ENCODE measurements around the gene STRC. TPM values are rescaled to one million over a fixed set of nuclear protein-coding genes. Genes with fewer than 3 reads are reported as not detected.
A peak's percentile ranks its signal among the peaks of the same experiment; 100 is the strongest.
"Not testable (repeated sequence)": the region's sequence is repeated elsewhere in the genome, so short reads cannot be mapped to it uniquely, and the experiment has no call there.

The STRC gene
- polyA plus RNA-seq (2012; ENCODE audit: insufficient read depth, insufficient read length, low read depth), result 1.7 TPM

DNA sequence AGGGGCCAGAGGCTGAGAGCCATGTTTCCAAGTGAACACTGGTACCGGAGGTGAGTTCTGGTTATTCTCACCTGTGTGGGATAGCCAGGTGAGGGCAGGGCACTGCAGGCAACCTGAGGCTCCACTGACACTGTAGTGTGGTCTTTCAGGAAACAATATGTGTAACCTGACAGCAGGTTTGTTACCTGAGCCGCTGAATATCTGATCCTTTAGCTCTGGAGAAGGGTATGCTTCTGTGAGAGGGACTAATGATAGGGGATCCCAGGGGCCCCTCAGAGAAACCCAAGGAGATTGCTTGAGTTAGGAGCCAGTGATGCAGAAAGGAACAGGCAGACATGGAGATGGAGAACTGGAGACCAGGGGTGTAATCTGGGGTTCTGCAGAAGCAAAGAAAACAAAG is at the start of gene STRC:
Gene STRC, minus strand, starts transcription at position 101 of the 400 bp plus-strand sequence. Its CDS starts 78 bp downstream, at position 23.
- not testable (repeated sequence) for H3K36me3 ChIP-seq, DNase-seq, H3K27me3 ChIP-seq

DNA sequence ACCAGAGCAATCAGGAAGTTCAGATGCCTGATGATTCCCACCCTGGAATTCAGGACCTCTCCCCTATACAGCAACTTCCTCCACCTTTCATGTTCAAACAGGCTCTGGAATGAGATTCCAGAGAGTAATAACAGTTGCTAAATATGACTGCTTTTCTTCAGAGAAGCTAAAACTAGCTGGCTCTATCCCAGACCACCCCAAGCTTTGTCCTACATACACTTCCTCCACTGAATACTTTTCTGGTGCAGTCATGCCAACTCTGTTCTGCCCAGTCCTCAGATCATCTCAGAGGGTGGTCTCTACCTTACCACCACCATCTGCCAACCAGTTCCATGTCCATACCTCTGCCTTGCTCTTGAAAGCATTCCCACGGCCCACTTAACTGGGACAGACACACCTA is 47.6 kb upstream of the STRC start:
- not testable (repeated sequence) for H3K4me1 ChIP-seq; DNase-seq; H3K36me3 ChIP-seq; H3K27me3 ChIP-seq; H3K9me3 ChIP-seq; H3K4me3 ChIP-seq (ENCODE audit: low read depth, low read length)

More for the DNA sequence above, at the start of gene STRC:
- H3K4me3 ChIP-seq (ENCODE audit: low read depth, low read length); H3K4me1 ChIP-seq; H3K9me3 ChIP-seq: not testable (repeated sequence)

DNA sequence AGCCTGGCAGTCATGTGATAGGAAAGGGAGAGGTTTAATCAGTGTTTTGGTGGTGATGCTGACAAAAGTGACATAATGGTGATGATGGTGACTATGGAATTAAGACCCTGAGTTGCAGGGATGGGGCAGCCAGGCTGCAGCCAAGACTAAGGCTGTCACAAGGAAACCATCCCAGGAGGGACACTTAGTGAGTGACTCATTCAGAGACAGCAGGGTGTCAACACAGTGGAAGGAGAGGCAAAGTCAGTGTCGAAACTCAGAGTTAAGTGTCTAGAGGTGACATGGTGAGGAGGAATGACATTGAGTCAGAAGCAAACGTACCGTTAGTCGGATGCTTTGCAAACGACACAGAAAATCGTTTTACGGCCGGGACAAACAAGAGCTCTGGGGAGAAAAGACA is 44.7 kb upstream of the STRC start:
- not testable (repeated sequence) for H3K36me3 ChIP-seq; DNase-seq; H3K27me3 ChIP-seq; H3K4me3 ChIP-seq (ENCODE audit: low read depth, low read length); H3K4me1 ChIP-seq; H3K9me3 ChIP-seq

DNA sequence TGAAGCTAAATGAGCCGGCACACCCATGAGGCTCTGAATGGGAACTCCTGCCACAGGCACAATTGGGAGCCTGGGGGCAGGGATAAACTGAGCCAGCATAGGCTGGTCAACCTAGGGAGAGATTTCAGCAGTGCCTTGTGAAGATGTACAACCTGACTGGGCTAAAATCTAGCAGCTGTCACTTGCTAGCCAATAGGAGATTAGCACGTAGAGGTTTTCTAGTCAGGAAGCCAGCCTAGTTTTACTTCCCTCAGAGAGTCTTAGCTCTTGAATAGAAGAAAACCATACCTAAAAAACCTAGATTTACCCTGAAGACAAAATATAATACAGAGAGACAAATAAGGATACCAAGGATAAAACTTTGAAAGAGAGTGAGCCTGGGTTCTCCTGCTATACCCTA is 43.7 kb upstream of the STRC start:
- H3K4me1 ChIP-seq; H3K9me3 ChIP-seq; H3K4me3 ChIP-seq (ENCODE audit: low read depth, low read length); H3K27me3 ChIP-seq; DNase-seq; H3K36me3 ChIP-seq: not testable (repeated sequence)

DNA sequence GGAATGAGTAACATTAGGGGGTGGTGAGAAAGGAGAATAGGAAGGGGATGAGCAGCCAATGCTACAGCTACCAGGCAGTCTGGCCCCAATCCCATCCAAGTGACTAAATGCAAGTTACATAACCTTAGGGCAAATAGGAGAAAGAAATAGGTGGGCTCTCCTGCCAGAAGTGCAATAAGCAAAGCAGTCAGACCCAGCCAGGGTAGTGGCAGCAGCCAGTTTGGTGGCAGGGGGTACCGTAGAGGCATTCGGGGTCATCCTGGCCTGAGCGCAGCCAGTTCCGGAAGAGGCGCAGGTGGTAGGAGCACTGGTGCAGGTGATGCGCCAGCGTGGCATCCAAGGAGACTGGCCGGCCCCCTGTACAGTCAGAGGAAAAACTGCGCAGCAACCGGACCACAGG is 41.1 kb upstream of the STRC start:
- not testable (repeated sequence) for H3K36me3 ChIP-seq; H3K4me3 ChIP-seq (ENCODE audit: low read depth, low read length); H3K27me3 ChIP-seq; H3K9me3 ChIP-seq; H3K4me1 ChIP-seq; DNase-seq

DNA sequence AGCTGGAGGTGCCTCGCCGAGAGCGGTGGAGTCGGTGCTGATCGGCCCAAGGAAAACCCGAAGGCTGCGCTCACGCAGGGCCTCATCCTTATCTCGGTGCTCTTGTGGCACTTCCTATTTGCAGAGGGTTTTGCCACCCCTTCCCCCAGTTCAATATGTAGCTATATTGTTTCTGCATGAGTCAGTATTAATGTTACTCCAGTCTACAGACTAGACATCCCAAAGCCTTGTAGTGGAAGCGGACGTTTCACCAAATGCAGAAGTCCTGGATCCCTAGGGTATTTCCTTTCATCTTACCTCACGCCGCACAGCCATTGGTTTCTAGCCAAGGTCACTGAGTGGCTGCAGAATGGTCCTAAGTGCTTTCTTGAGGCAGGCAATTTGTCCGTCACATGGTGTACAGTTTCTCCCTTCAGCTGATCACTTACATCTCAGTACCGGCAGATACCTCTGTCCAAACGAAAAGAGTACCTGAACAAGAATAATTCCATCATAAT is 30.9 kb upstream of the STRC start:
- not testable (repeated sequence) for H3K4me1 ChIP-seq

DNA sequence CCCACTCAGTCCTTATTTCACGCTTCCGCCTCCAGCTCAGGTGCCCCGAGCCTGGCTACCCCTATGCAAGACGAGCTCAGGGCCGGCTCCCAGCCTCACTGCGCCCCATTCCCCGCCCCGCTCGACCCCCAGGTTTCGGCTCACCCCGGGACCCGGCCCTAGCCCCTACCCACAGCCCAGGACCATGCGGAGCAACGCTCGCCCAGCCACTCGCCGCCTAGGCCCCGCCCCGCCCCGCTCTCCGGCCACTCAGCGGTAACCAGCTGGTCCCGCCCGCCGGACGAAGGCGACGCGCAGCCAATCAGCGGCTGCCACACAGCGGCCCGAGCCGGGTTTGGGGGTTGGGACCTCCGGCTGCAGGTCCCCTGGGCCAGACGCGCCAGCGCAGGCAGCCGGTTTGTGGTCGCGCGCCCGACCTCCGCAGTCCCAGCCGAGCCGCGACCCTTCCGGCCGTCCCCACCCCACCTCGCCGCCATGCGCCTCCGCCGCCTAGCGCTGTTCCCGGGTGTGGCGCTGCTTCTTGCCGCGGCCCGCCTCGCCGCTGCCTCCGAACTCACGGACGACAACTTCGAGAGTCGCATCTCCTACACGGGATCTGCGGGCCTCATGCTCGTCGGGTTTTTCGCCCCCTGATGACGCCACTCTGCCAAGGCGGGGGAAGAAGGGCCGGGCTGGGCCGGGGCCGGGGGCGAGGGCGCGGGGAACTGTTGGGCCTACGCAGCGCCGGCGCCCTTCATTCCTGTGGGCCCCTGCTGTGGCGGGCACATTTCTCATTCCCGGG is 30.2 kb upstream of the STRC start, which contains the start of gene CATSPER2:
Gene CATSPER2, minus strand, starts transcription at position 196 of the 781 bp plus-strand sequence. CDS start 783 bp downstream, outside the sequence.
- peaks cover 3% of the 10 kb centered on the region for H3K9me3 ChIP-seq
- H3K4me1 ChIP-seq, result no peaks in the 10 kb centered on the region
- H3K27me3 ChIP-seq, result no peaks in the 10 kb centered on the region
- peak; percentile 9 for DNase-seq
- no peak within 1 kb of the TSS for H3K4me3 ChIP-seq (ENCODE audit: low read depth, low read length)
- TF ChIP-seq, protein P1, sequence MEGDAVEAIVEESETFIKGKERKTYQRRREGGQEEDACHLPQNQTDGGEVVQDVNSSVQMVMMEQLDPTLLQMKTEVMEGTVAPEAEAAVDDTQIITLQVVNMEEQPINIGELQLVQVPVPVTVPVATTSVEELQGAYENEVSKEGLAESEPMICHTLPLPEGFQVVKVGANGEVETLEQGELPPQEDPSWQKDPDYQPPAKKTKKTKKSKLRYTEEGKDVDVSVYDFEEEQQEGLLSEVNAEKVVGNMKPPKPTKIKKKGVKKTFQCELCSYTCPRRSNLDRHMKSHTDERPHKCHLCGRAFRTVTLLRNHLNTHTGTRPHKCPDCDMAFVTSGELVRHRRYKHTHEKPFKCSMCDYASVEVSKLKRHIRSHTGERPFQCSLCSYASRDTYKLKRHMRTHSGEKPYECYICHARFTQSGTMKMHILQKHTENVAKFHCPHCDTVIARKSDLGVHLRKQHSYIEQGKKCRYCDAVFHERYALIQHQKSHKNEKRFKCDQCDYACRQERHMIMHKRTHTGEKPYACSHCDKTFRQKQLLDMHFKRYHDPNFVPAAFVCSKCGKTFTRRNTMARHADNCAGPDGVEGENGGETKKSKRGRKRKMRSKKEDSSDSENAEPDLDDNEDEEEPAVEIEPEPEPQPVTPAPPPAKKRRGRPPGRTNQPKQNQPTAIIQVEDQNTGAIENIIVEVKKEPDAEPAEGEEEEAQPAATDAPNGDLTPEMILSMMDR (IDR thresholded peaks at IDR 0.05; ENCODE audit: low read depth, low read length), result no peak
- H3K36me3 ChIP-seq, result peaks cover 4% of the 10 kb centered on the region

More for the DNA sequence above, 30.9 kb upstream of the STRC start:
- H3K36me3 ChIP-seq; DNase-seq; H3K27me3 ChIP-seq; H3K4me3 ChIP-seq (ENCODE audit: low read depth, low read length); H3K9me3 ChIP-seq: not testable (repeated sequence)

DNA sequence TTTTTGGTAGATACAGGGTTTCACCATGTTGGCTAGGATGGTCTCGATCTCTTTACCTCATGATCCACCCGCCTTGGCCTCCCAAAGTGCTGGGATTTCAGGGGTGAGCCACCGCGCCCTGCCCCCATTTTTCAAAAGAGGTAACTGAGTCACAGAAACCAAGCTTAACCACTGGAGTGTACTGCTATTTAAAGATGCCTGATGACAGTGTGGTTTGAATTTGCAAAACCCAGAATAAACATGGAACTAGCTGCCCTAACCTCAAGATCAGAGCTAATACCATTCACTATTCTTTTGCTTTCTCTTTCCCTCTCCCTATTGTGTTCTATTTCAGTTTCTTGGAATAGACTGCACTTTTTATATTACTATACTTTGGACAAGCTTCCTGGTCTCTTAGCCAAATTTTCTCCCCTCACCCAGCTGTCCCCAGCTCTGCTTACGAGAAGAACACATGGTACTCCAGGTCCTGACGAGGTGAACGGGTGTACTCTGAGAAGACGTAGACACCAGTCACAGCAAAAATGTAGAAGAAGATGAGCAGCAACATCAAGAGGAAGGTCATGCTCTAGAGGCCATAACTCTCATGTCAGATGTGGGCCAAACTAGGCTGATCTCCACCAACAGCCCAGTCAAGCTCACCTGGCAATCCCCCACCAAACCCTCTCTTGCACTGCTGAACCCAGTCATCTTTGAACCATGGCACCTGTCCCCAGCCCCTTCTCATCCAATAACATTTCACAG is 20.0 kb upstream of the STRC start:
- H3K27me3 ChIP-seq; H3K9me3 ChIP-seq; DNase-seq; H3K4me1 ChIP-seq; H3K4me3 ChIP-seq (ENCODE audit: low read depth, low read length); H3K36me3 ChIP-seq: not testable (repeated sequence)

DNA sequence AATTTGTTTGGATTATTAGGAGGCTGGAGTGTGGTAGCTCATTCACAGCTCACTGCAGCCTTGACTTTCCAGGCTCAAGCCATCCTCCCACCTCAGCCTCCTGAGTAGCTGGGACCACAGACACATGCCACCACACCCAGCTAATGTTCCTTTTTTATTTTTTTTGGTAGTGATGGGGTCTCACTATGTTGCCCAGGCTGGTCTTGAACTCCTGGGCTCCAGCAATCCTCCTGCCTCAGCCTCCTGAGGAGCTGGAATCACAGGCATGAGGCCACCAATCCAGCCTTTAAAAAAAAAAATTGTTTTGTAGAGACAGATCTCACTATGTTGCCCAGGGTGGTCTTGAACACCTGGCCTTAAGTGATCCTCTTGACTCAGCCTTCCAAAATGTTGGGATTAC is 8.3 kb upstream of the STRC start:
- not testable (repeated sequence) for H3K4me1 ChIP-seq; H3K36me3 ChIP-seq; H3K9me3 ChIP-seq; H3K4me3 ChIP-seq (ENCODE audit: low read depth, low read length); H3K27me3 ChIP-seq; DNase-seq

DNA sequence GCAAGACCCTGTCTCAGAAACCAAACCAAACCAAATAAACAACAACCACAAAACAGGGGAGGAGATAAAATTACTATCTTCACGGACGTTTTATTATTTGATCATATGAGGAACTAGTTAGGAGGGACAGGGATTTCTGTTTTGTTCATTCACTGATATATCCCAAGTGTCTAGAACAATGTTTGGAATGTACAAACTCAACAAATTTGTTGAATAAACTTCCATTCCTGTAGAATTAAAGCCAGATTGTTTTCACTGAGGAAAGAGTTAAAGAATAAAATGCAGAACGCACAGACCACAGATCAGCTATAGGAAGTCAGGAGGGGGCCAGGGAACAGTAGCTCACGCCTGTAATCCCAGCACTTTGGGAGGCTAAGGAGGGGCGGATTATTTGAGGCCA is 6.5 kb upstream of the STRC start:
- DNase-seq, result no peak

DNA sequence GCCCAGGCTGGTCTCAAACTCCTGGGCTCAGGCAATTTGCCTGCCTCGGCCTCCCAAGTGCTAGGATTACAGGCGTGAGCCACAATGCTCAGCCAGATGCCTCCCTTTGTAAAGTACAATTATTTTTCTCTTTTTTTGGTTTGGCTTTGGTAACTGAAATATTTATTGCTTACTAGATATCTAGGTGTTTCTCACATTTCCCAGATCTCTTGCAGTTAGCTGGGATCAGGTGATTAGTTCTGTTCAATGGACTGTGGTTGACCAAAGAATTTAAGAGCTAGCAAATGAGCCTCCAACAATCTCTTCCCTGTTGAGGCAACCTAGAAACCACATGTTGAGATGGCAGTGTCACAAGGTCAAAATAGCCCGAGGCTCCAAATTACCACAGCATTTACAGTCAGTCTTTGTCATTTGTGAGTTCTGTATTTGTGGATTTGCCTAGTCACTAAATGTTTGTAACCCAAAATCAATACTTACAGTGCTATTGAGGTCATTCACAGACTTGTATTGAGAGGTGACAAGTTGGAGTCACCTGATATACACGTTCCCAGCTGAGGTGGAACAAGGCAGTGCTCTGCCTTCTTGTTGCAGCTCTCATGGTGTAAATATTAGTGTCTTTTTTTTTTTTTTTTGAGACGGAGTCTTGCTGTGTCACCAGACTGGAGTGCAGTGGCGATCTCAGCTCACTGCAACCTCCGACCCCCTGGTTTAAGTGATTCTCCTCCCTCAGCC is 3.6 kb upstream of the STRC start:
- not testable (repeated sequence) for DNase-seq; H3K36me3 ChIP-seq; H3K4me1 ChIP-seq; H3K27me3 ChIP-seq; H3K9me3 ChIP-seq; H3K4me3 ChIP-seq (ENCODE audit: low read depth, low read length)

More for the DNA sequence above, 6.5 kb upstream of the STRC start:
- H3K27me3 ChIP-seq, result no peaks in the 10 kb centered on the region
- H3K36me3 ChIP-seq, result no peaks in the 10 kb centered on the region
- H3K4me3 ChIP-seq (ENCODE audit: low read depth, low read length), result no peak overlapping the region
- H3K9me3 ChIP-seq, result no peaks in the 10 kb centered on the region
- H3K4me1 ChIP-seq, result no peaks in the 10 kb centered on the region
- TF ChIP-seq, protein P1 (IDR thresholded peaks at IDR 0.05; ENCODE audit: low read depth, low read length), result no peak

DNA sequence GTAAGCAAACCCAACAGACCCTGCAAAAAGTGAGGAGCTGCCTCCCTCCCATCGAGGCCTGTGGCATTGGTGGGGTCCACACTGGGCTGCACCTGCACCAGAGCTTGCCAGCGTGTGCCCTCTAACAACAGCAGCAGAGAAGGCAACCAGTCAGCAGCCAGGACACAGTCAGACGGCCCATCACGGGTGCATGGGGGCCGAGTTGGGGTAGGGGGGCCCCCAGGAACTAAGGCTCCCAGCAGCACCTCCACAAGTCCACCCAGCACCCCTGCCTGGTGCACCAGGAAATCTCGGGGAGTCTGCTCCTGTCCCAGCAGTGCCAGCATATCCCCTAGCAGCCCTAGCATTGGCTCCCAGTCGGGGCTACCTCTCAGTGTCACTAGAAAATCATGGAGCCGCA is 850 bp downstream of the STRC start:
- H3K9me3 ChIP-seq; H3K36me3 ChIP-seq; H3K27me3 ChIP-seq; H3K4me1 ChIP-seq; H3K4me3 ChIP-seq (ENCODE audit: low read depth, low read length); DNase-seq: not testable (repeated sequence)

DNA sequence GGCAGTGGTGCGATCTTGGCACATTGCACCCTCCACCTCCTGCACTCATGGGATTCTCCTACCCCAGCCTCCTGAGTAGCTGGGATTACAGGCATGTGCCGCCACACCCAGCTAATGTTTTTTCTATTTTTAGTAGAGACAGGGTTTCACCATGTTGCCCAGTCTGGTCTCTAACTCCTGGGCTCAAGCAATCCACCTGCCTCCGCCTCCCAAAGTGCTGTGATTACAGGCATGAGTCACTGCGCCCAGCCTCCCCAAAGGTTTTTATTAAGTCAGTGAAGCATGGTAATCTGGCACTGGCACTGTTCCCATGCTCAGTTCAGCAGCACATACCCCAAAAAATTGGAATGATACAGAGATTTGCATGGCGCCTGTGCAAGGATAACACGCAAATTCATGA is 16.4 kb downstream of the STRC start:
- peak; percentile 88 for DNase-seq
- H3K27me3 ChIP-seq, H3K36me3 ChIP-seq: not testable (repeated sequence)

More for the DNA sequence above, 16.4 kb downstream of the STRC start:
- not testable (repeated sequence) for H3K4me3 ChIP-seq (ENCODE audit: low read depth, low read length); H3K9me3 ChIP-seq
- H3K4me1 ChIP-seq, result peaks cover 13% of the 10 kb centered on the region
